ENCODE results near the gene KRTAP4-5. TPM values are rescaled to one million over a fixed set of nuclear protein-coding genes. Genes with fewer than 3 reads are reported as not detected.

The KRTAP4-5 gene
- total and polyA plus RNA-seq, 2 of the 13 experiments (the other 11 are each of a cell fraction or from before 2014, with no cell fraction given): not detected

DNA sequence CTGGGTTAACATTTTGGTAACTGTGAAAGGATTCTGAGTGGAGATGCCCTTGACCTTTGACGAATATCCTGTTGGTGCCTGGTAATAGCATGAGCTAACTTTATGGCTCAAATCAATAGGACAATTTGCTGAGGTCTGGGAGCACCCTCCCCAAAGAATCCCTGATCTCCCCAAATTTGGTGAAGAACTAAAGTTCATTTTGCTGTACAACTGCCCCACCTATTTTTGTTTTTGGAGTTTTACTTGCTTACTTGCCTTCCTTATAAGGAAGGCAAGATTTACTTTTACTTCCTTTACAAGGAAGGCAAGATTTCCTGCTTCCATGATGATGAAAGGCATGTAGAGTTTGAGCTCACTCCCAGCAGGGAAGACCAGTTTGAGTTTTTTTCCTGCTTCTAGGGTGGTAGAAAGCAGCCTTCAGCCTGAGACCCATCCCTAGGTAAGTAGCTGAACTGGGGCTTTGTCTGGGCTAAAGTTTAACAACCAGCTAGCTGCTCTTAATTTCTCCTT lies 41.6 kb downstream of the KRTAP4-5 start:
- Histone ChIP-seq H3K27me3 (ENCODE audit: control insufficient read depth in 1 of 2, insufficient read depth in 2 of 2, low read length in 2 of 2) (peaks cover 0 to 4% of the 10 kb centered on the region in 2 experiments; a peak in 2 of 5 replicates), H3K36me3 (replicated peaks in 1 of 2; ENCODE audit: control insufficient read depth in 1 of 2, insufficient read depth in 2 of 2, low read length in 2 of 2) (no peaks in the 10 kb centered on the region), H3K27ac (ENCODE audit: extremely low read length, insufficient read depth, low read length) (no peak overlapping the region), H3K9me3 (ENCODE audit: low read length) (peaks cover 7% of the 10 kb centered on the region), H3K4me3 (replicated peaks in 1 of 3; ENCODE audit: insufficient read depth in 1 of 3, low read depth in 2 of 3, low read length in 3 of 3) (no peak overlapping the region), H4K20me1 (ENCODE audit: insufficient read depth, low read length) (no peaks in the 10 kb centered on the region), H3K79me2 (ENCODE audit: insufficient read depth, low read length) (no peaks in the 10 kb centered on the region), H3K4me2 (ENCODE audit: low read depth, low read length) (no peak overlapping the region), H3K4me1 (ENCODE audit: insufficient read depth, low read length) (no peaks in the 10 kb centered on the region), H3K9ac (ENCODE audit: insufficient read depth, low read depth, low read length) (no peak overlapping the region), H2AFZ (ENCODE audit: low read length) (no peak overlapping the region)
- in situ Hi-C loops (cut with HindIII; ENCODE audit: extremely low pct_ligation_motif_present, low pct_unique_long_range_greater_than_20kb) (no loop called here), intact Hi-C loops (cut with micrococcal nuclease; ENCODE audit: unreplicated experiment) (loop anchor here (1.0 kb wide), 1 partner anchor 21 kb away; no protein-coding TSS in a partner anchor)
- no TSS peak for BruUV-seq (replicated peaks)
- ATAC-seq (no peak), DNase-seq (ENCODE audit: low spot score) (no peak), FAIRE-seq (no peak)
- WGBS (ENCODE audit: low lambda C conversion rate): 0% methylated on average over 1 of the region's 1 CpG
- no peak for TF ChIP-seq HMGA1 (CRISPR knock-in tag; conservative IDR thresholded peaks at IDR 0.05)
- no peak for TF ChIP-seq NPAS2 (CRISPR knock-in tag; IDR thresholded peaks at IDR 0.05; ENCODE audit: borderline replicate concordance)
- TF ChIP-seq FIP1L1 (IDR thresholded peaks at IDR 0.05; ENCODE audit: borderline replicate concordance, insufficient read depth, low read depth, low read length): no peak
- TF ChIP-seq, protein P1, sequence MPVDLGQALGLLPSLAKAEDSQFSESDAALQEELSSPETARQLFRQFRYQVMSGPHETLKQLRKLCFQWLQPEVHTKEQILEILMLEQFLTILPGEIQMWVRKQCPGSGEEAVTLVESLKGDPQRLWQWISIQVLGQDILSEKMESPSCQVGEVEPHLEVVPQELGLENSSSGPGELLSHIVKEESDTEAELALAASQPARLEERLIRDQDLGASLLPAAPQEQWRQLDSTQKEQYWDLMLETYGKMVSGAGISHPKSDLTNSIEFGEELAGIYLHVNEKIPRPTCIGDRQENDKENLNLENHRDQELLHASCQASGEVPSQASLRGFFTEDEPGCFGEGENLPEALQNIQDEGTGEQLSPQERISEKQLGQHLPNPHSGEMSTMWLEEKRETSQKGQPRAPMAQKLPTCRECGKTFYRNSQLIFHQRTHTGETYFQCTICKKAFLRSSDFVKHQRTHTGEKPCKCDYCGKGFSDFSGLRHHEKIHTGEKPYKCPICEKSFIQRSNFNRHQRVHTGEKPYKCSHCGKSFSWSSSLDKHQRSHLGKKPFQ (CRISPR knock-in tag; IDR thresholded peaks at IDR 0.05; ENCODE audit: insufficient replicate concordance): no peak
- TF ChIP-seq ATM (IDR thresholded peaks at IDR 0.05; ENCODE audit: borderline replicate concordance): no peak
- TF ChIP-seq SP140L (CRISPR knock-in tag; IDR thresholded peaks at IDR 0.05; ENCODE audit: borderline replicate concordance): no peak
- no peak for TF ChIP-seq PRMT3 (CRISPR knock-in tag; IDR thresholded peaks at IDR 0.05; ENCODE audit: borderline replicate concordance, low read depth)
- TF ChIP-seq, protein P2, sequence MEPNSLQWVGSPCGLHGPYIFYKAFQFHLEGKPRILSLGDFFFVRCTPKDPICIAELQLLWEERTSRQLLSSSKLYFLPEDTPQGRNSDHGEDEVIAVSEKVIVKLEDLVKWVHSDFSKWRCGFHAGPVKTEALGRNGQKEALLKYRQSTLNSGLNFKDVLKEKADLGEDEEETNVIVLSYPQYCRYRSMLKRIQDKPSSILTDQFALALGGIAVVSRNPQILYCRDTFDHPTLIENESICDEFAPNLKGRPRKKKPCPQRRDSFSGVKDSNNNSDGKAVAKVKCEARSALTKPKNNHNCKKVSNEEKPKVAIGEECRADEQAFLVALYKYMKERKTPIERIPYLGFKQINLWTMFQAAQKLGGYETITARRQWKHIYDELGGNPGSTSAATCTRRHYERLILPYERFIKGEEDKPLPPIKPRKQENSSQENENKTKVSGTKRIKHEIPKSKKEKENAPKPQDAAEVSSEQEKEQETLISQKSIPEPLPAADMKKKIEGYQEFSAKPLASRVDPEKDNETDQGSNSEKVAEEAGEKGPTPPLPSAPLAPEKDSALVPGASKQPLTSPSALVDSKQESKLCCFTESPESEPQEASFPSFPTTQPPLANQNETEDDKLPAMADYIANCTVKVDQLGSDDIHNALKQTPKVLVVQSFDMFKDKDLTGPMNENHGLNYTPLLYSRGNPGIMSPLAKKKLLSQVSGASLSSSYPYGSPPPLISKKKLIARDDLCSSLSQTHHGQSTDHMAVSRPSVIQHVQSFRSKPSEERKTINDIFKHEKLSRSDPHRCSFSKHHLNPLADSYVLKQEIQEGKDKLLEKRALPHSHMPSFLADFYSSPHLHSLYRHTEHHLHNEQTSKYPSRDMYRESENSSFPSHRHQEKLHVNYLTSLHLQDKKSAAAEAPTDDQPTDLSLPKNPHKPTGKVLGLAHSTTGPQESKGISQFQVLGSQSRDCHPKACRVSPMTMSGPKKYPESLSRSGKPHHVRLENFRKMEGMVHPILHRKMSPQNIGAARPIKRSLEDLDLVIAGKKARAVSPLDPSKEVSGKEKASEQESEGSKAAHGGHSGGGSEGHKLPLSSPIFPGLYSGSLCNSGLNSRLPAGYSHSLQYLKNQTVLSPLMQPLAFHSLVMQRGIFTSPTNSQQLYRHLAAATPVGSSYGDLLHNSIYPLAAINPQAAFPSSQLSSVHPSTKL (CRISPR knock-in tag; IDR thresholded peaks at IDR 0.05): no peak
- TF ChIP-seq CREM (IDR thresholded peaks at IDR 0.05): no peak
- no peak for TF ChIP-seq CREM (CRISPR knock-in tag; IDR thresholded peaks at IDR 0.05)
- TF ChIP-seq, protein P3, sequence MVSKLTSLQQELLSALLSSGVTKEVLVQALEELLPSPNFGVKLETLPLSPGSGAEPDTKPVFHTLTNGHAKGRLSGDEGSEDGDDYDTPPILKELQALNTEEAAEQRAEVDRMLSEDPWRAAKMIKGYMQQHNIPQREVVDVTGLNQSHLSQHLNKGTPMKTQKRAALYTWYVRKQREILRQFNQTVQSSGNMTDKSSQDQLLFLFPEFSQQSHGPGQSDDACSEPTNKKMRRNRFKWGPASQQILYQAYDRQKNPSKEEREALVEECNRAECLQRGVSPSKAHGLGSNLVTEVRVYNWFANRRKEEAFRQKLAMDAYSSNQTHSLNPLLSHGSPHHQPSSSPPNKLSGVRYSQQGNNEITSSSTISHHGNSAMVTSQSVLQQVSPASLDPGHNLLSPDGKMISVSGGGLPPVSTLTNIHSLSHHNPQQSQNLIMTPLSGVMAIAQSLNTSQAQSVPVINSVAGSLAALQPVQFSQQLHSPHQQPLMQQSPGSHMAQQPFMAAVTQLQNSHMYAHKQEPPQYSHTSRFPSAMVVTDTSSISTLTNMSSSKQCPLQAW (CRISPR knock-in tag; IDR thresholded peaks at IDR 0.05): no peak
- no peak for TF ChIP-seq STAT5B (CRISPR knock-in tag; IDR thresholded peaks at IDR 0.05)
- TF ChIP-seq BHLHE40 (IDR thresholded peaks at IDR 0.05; ENCODE audit: low read length): no peak
- no peak for TF ChIP-seq ZNF12 (CRISPR knock-in tag; IDR thresholded peaks at IDR 0.05)
- POLR2A ChIA-PET: no interaction called here
- CTCF ChIA-PET (ENCODE audit: low intra/inter-chr PET ratio, low total read pairs): no interaction called here

All from HepG2 (cell line).